ENCODE data around the gene UBE2L3.

DNA sequence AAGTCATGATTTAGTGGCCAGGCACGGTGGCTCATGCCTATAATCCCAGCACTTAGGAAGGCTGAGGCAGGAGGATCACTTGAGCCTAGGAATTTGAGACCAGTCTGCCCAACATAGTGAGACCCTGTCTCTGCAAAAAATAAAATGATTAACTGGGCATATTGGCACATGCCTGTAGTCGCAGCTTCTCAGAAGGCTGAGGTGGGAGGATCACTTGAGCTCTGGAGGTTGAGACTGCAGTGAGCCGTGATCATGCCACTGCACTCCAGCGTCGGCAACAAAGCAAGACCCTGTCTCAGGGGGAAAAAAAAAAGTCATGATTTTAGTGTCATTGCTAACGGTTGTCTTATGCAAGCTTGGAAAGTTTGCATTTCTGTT, 11.9 kb downstream of the UBE2L3 start:
- TF ChIP-seq, protein P1, sequence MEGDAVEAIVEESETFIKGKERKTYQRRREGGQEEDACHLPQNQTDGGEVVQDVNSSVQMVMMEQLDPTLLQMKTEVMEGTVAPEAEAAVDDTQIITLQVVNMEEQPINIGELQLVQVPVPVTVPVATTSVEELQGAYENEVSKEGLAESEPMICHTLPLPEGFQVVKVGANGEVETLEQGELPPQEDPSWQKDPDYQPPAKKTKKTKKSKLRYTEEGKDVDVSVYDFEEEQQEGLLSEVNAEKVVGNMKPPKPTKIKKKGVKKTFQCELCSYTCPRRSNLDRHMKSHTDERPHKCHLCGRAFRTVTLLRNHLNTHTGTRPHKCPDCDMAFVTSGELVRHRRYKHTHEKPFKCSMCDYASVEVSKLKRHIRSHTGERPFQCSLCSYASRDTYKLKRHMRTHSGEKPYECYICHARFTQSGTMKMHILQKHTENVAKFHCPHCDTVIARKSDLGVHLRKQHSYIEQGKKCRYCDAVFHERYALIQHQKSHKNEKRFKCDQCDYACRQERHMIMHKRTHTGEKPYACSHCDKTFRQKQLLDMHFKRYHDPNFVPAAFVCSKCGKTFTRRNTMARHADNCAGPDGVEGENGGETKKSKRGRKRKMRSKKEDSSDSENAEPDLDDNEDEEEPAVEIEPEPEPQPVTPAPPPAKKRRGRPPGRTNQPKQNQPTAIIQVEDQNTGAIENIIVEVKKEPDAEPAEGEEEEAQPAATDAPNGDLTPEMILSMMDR (tag by site-specific recombination; IDR thresholded peaks at IDR 0.05) = no peak
- no peak for TF ChIP-seq ZNF24 (tag by site-specific recombination; IDR thresholded peaks at IDR 0.05)

Measured in HEK293 (cell line).